SK-N-SH (cell line): ENCODE data around the gene GDAP2. TPM values are rescaled to one million over a fixed set of nuclear protein-coding genes. Genes with fewer than 3 reads are reported as not detected.

ENCODE experiments used
- CTCF ChIA-PET: fragments of 300-600, 350-600 bp; formaldehyde crosslinking; extraction: SDS; loops from one replicate; lab custom pipeline; 2021; lab: Yijun Ruan, JAX
- POLR2A ChIA-PET: fragments of 350-600 bp; sonication (Branson Sonifier 250); formaldehyde crosslinking; extraction: SDS; loops from one replicate; lab custom pipeline; 2020; ENCODE audit warnings: antibody characterized with exemption, inconsistent platforms; lab: Yijun Ruan, JAX
- DNase-seq: peaks from one replicate; pipeline ENCODE4 v3.0.0; 2012
- H2AFZ ChIP-seq: fragments of 200-600 bp; sonication (generic); 2 replicates; pipeline ENCODE4 v1.8.1; 2016; ENCODE audit warnings: antibody characterized with exemption, mild to moderate bottlenecking, low read depth
- H3F3A ChIP-seq: fragments of 200-600 bp; sonication (generic); replicated peaks from 2 replicates; pipeline ENCODE3; 2016; ENCODE audit warnings: antibody characterized with exemption, mild to moderate bottlenecking; ENCODE audit not compliant: insufficient read depth
- H3K27ac ChIP-seq, 2 experiments: fragments of 200-500 bp in 1 of 2; fragments of 200-600 bp in 1 of 2; sonication (Bioruptor generic) in 1 of 2; sonication (generic), shearing (Covaris generic) in 1 of 2; 2 replicates each; pipeline versions ENCODE4 v1.5.1 to v1.6.1; 2014 to 2016; ENCODE audit warnings: low read depth in 2 of 2, inconsistent platforms in 1 of 2, low read length in 1 of 2, mild to moderate bottlenecking in 1 of 2, mixed read lengths in 1 of 2
- H3K27me3 ChIP-seq: fragments of 200-600 bp; sonication (generic), shearing (Covaris generic); 2 replicates; pipeline ENCODE4 v1.6.1; 2016; ENCODE audit warnings: mixed run types; ENCODE audit not compliant: insufficient read depth
- H3K36me3 ChIP-seq, 2 experiments: fragments of 200-500 bp in 1 of 2; fragments of 200-600 bp in 1 of 2; sonication (Bioruptor generic) in 1 of 2; sonication (generic) in 1 of 2; replicated peaks in 1 of 2; 2 replicates each; pipeline versions ENCODE3 to v1.5.1; 2014 to 2016; ENCODE audit warnings: low read length in 1 of 2, mild to moderate bottlenecking in 1 of 2; ENCODE audit not compliant: insufficient read depth in 2 of 2, control insufficient read depth in 1 of 2
- H3K4me1 ChIP-seq, 2 experiments: fragments of 200-500 bp in 1 of 2; fragments of 200-600 bp in 1 of 2; sonication (Bioruptor generic) in 1 of 2; sonication (generic), shearing (Covaris generic) in 1 of 2; 2 replicates each; pipeline versions ENCODE4 v1.5.1 to v1.6.1; 2014 to 2016; ENCODE audit warnings: low read depth in 1 of 2, low read length in 1 of 2, mixed run types in 1 of 2; ENCODE audit not compliant: insufficient read depth in 2 of 2, control insufficient read depth in 1 of 2
- H3K4me2 ChIP-seq: fragments of 200-600 bp; sonication (generic), shearing (Covaris generic); 2 replicates; pipeline ENCODE4 v1.6.1; 2017; ENCODE audit warnings: mixed run types
- H3K4me3 ChIP-seq, 2 experiments: fragments of 200-500 bp in 1 of 2; fragments of 200-600 bp in 1 of 2; sonication (Bioruptor generic) in 1 of 2; sonication (generic), shearing (Covaris generic) in 1 of 2; 2 replicates each; pipeline versions ENCODE4 v1.5.1 to v1.8.1; 2014 to 2016; ENCODE audit warnings: low read depth in 2 of 2, inconsistent platforms in 1 of 2, low read length in 1 of 2, mild to moderate bottlenecking in 1 of 2, mixed read lengths in 1 of 2, moderate library complexity in 1 of 2
- H3K79me2 ChIP-seq: fragments of 200-600 bp; sonication (generic); 2 replicates; pipeline ENCODE4 v1.8.1; 2017; ENCODE audit warnings: mild to moderate bottlenecking; ENCODE audit not compliant: insufficient read depth
- H3K9ac ChIP-seq: fragments of 200-600 bp; sonication (generic); 2 replicates; pipeline ENCODE4 v1.6.1; 2017; ENCODE audit warnings: mixed run types
- H3K9me2 ChIP-seq: fragments of 200-600 bp; sonication (generic); 2 replicates; pipeline ENCODE4 v1.6.1; 2017; ENCODE audit warnings: mixed run types
- H3K9me3 ChIP-seq: fragments of 200-600 bp; sonication (generic); 2 replicates; pipeline ENCODE4 v1.6.1; 2017; ENCODE audit warnings: mixed run types, mild to moderate bottlenecking, moderate library complexity
- H4K20me1 ChIP-seq: fragments of 200-600 bp; sonication (generic); 2 replicates; pipeline ENCODE4 v1.6.1; 2017; ENCODE audit warnings: mild to moderate bottlenecking, mixed run types; ENCODE audit not compliant: insufficient read depth
- CTCF ChIP-seq: fragments of 200-600 bp; sonication (generic); IDR thresholded peaks from 2 replicates; pipeline ENCODE4 v1.6.1; 2017; ENCODE audit warnings: antibody characterized with exemption, mild to moderate bottlenecking, moderate library complexity
- EP300 ChIP-seq, 2 experiments: IDR thresholded peaks; 2 replicates each; pipeline versions ENCODE4 v1.4.0 to v1.6.1; 2012; ENCODE audit warnings: borderline replicate concordance in 1 of 2, low read depth in 1 of 2, low read length in 1 of 2
- EZH2phosphoT487 ChIP-seq: fragments of 200-600 bp; sonication (generic); IDR thresholded peaks from 2 replicates; pipeline ENCODE4 v1.6.1; 2017; ENCODE audit warnings: low read depth, mixed run types, mild to moderate bottlenecking, antibody characterized with exemption, moderate library complexity, borderline replicate concordance
- FOXJ3 ChIP-seq: sonication (generic); formaldehyde crosslinking; IDR thresholded peaks from 2 replicates; pipeline ENCODE4 v1.5.1; 2020; ENCODE audit warnings: mild to moderate bottlenecking, missing genetic modification reagents
- GABPA ChIP-seq: IDR thresholded peaks from 2 replicates; pipeline ENCODE4 v1.4.0; 2012; ENCODE audit warnings: low read depth, mild to moderate bottlenecking
- GATA2 ChIP-seq: sonication (generic); formaldehyde crosslinking; IDR thresholded peaks from 2 replicates; pipeline ENCODE4 v1.5.0; 2020; ENCODE audit warnings: mild to moderate bottlenecking, missing genetic modification reagents
- IRF3 ChIP-seq: fragments of 150-350 bp; IDR thresholded peaks from 2 replicates; pipeline ENCODE4 v1.6.1; 2016; ENCODE audit warnings: mild to moderate bottlenecking, low read depth, low read length
- JUND ChIP-seq: IDR thresholded peaks from 2 replicates; pipeline ENCODE4 v1.4.0; 2012
- MEF2A ChIP-seq: IDR thresholded peaks from 2 replicates; pipeline ENCODE4 v1.4.0; 2012; ENCODE audit warnings: low read depth, borderline replicate concordance
- NFIC ChIP-seq: IDR thresholded peaks from 2 replicates; pipeline ENCODE4 v1.4.0; 2012; ENCODE audit warnings: borderline replicate concordance
- NRF1 ChIP-seq: IDR thresholded peaks from 2 replicates; pipeline ENCODE4 v1.6.1; 2012; ENCODE audit warnings: low read depth, mild to moderate bottlenecking, low read length
- PBX3 ChIP-seq: IDR thresholded peaks from 2 replicates; pipeline ENCODE4; 2012
- POLR2AphosphoS5 ChIP-seq: IDR thresholded peaks from 2 replicates; pipeline ENCODE4 v1.6.1; 2012; ENCODE audit warnings: low read depth, low read length
- RAD21 ChIP-seq: IDR thresholded peaks from 2 replicates; pipeline ENCODE4 v1.6.1; 2012; ENCODE audit warnings: mild to moderate bottlenecking, low read length
- RCOR1 ChIP-seq: fragments of 150-350 bp; IDR thresholded peaks from 2 replicates; pipeline ENCODE4 v1.6.1; 2017; ENCODE audit warnings: antibody characterized with exemption, low read length
- RXRA ChIP-seq: IDR thresholded peaks from 2 replicates; pipeline ENCODE4 v1.4.0; 2012; ENCODE audit warnings: low read depth, mild to moderate bottlenecking, borderline replicate concordance
- SIN3A ChIP-seq: IDR thresholded peaks from 2 replicates; pipeline ENCODE4 v1.6.1; 2012; ENCODE audit warnings: low read depth, mild to moderate bottlenecking, low read length, moderate library complexity, borderline replicate concordance
- SMC3 ChIP-seq: IDR thresholded peaks from 2 replicates; pipeline ENCODE4 v1.6.1; 2012; ENCODE audit warnings: low read depth, low read length, improper control_type of control experiment
- TCF12 ChIP-seq: IDR thresholded peaks from 2 replicates; pipeline ENCODE4 v1.4.0; 2012
- USF2 ChIP-seq: fragments of 150-350 bp; IDR thresholded peaks from 2 replicates; pipeline ENCODE4 v1.6.1; 2017; ENCODE audit warnings: antibody characterized with exemption, low read length, low read depth, borderline replicate concordance
- YY1 ChIP-seq: IDR thresholded peaks from 2 replicates; pipeline ENCODE4 v1.4.0; 2012; ENCODE audit warnings: low read depth, mild to moderate bottlenecking
- WGBS: methylation state at CpG from one replicate; pipeline ENCODE4 v1.1.6; 2017; ENCODE audit warnings: low lambda C conversion rate; 5-methylcytosine and 5-hydroxymethylcytosine counted together
- polyA plus RNA-seq, 3 experiments: library from polyadenylated mRNA; depleted of rRNA; stranded (reverse); fragments of >200 nt; gene quantifications; 2 replicates each; pipeline ENCODE4 v1.2.3, GENCODE V29; 2012

Gene GDAP2
- polyA plus RNA-seq, 1 of the 3 experiments (the other 2 are of a cell fraction) = 5.6 TPM

GRCh38 chr1:117905019-117905418 lies 24.4 kb downstream of the GDAP2 start:
- 96% methylated on average over 2 of the region's 2 CpGs for WGBS

GRCh38 chr1:117904485-117904884 lies 24.9 kb downstream of the GDAP2 start:
- Histone ChIP-seq H3K4me3 (no peak overlapping the region), H4K20me1 (no peaks in the 10 kb centered on the region), H3K9ac (no peak overlapping the region), H3K4me1 (no peaks in the 10 kb centered on the region), H3F3A (no peaks in the 10 kb centered on the region), H3K4me2 (no peak overlapping the region), H3K79me2 (no peaks in the 10 kb centered on the region), H3K36me3 (peaks cover 69 to 81% of the 10 kb centered on the region in 2 experiments), H3K27ac (no peak overlapping the region), H3K27me3 (no peaks in the 10 kb centered on the region), H3K9me3 (no peaks in the 10 kb centered on the region), H3K9me2 (no peaks in the 10 kb centered on the region), H2AFZ (no peak overlapping the region)
- TF ChIP-seq USF2 (no peak), IRF3 (no peak), RXRA (no peak), CTCF (no peak), POLR2AphosphoS5 (no peak), SMC3 (no peak), JUND (no peak), RCOR1 (no peak)
- WGBS = 98% methylated on average over 3 of the region's 3 CpGs
- DNase-seq = no peak
- POLR2A ChIA-PET = no interaction called here
- CTCF ChIA-PET = no interaction called here

More at GRCh38 chr1:117905019-117905418, 24.4 kb downstream of the GDAP2 start:
- Histone ChIP-seq H3K27me3 (no peaks in the 10 kb centered on the region), H3K4me2 (no peak overlapping the region), H3K9me2 (no peaks in the 10 kb centered on the region), H3K4me3 (no peak overlapping the region), H3K9me3 (no peaks in the 10 kb centered on the region), H3F3A (no peaks in the 10 kb centered on the region), H3K27ac (no peak overlapping the region), H2AFZ (no peak overlapping the region), H3K4me1 (no peaks in the 10 kb centered on the region), H3K36me3 (peaks cover 71 to 80% of the 10 kb centered on the region in 2 experiments), H4K20me1 (no peaks in the 10 kb centered on the region), H3K9ac (no peak overlapping the region), H3K79me2 (no peaks in the 10 kb centered on the region)
- TF ChIP-seq NRF1 (no peak), TCF12 (no peak), PBX3 (no peak), EZH2phosphoT487 (no peak), SMC3 (no peak), YY1 (no peak), RAD21 (no peak), GABPA (no peak), MEF2A (no peak), GATA2 (no peak), POLR2AphosphoS5 (no peak), NFIC (no peak), RXRA (no peak), JUND (no peak), EP300 (IDR thresholded peaks at IDR 0.05; ENCODE audit: borderline replicate concordance in 1 of 2, low read depth in 1 of 2, low read length in 1 of 2) (no peak), SIN3A (no peak), FOXJ3 (no peak), RCOR1 (no peak)
- ChIA-PET POLR2A (no interaction called here), CTCF (interaction anchor here (4.1 kb wide), 1 partner anchor 10 kb away, joined by 22 read pairs; no protein-coding TSS in a partner anchor)
- DNase-seq = no peak
